ENCODE measurements around the gene LRCH4.
"Not testable (repeated sequence)": the region's sequence is repeated elsewhere in the genome, so short reads cannot be mapped to it uniquely, and the experiment has no call there.

Gene LRCH4

GRCh38 chr7:100555701-100556100 is 30.2 kb downstream of the LRCH4 start:
- TF ChIP-seq CTCF (IDR thresholded peaks at IDR 0.05; ENCODE audit: low read depth, low read length, missing control alignments), result no peak
- DNase-seq (ENCODE audit: low read depth), result no peak
- in situ Hi-C loops (cut with HindIII; ENCODE audit: low sequenced_read_pairs), result no loop called here
- H3K4me3 ChIP-seq (ENCODE audit: low read depth, low read length), result no peak overlapping the region

- H3K4me3 ChIP-seq (ENCODE audit: low read depth, low read length), result no peak overlapping the region
- in situ Hi-C loops (cut with HindIII; ENCODE audit: low sequenced_read_pairs), result no loop called here
- DNase-seq (ENCODE audit: low read depth), result no peak
- TF ChIP-seq CTCF (IDR thresholded peaks at IDR 0.05; ENCODE audit: low read depth, low read length, missing control alignments), result no peak
Measured at GRCh38 chr7:100553032-100553431, 32.9 kb downstream of the LRCH4 start.

GRCh38 chr7:100552532-100552931 is 33.4 kb downstream of the LRCH4 start:
- no peak for DNase-seq (ENCODE audit: low read depth)
- no peak for TF ChIP-seq CTCF (IDR thresholded peaks at IDR 0.05; ENCODE audit: low read depth, low read length, missing control alignments)
- in situ Hi-C loops (cut with HindIII; ENCODE audit: low sequenced_read_pairs), result no loop called here
- no peak overlapping the region for H3K4me3 ChIP-seq (ENCODE audit: low read depth, low read length)

GRCh38 chr7:100548446-100548845 is 37.5 kb downstream of the LRCH4 start:
- in situ Hi-C loops (cut with HindIII; ENCODE audit: low sequenced_read_pairs); DNase-seq (ENCODE audit: low read depth); H3K4me3 ChIP-seq (ENCODE audit: low read depth, low read length): not testable (repeated sequence)

- no peak for TF ChIP-seq CTCF (IDR thresholded peaks at IDR 0.05; ENCODE audit: low read depth, low read length, missing control alignments)
- in situ Hi-C loops (cut with HindIII; ENCODE audit: low sequenced_read_pairs), result no loop called here
- DNase-seq (ENCODE audit: low read depth), result no peak
- no peak overlapping the region for H3K4me3 ChIP-seq (ENCODE audit: low read depth, low read length)
Measured at GRCh38 chr7:100547872-100548271, 38.1 kb downstream of the LRCH4 start.

- in situ Hi-C loops (cut with HindIII; ENCODE audit: low sequenced_read_pairs), result no loop called here
- DNase-seq (ENCODE audit: low read depth), result no peak
- H3K4me3 ChIP-seq (ENCODE audit: low read depth, low read length), result no peak overlapping the region
- TF ChIP-seq CTCF (IDR thresholded peaks at IDR 0.05; ENCODE audit: low read depth, low read length, missing control alignments), result no peak
Measured at GRCh38 chr7:100546926-100547800, 38.8 kb downstream of the LRCH4 start.

GRCh38 chr7:100546129-100546925 is 39.6 kb downstream of the LRCH4 start:
- no peak overlapping the region for H3K4me3 ChIP-seq (ENCODE audit: low read depth, low read length)
- no peak for DNase-seq (ENCODE audit: low read depth)
- TF ChIP-seq CTCF (IDR thresholded peaks at IDR 0.05; ENCODE audit: low read depth, low read length, missing control alignments), result no peak
- in situ Hi-C loops (cut with HindIII; ENCODE audit: low sequenced_read_pairs), result no loop called here
